ENCODE data around the gene NMBR. TPM values are rescaled to one million over a fixed set of nuclear protein-coding genes. Genes with fewer than 3 reads are reported as not detected.

The NMBR gene
- total and polyA plus RNA-seq, 2 of the 8 experiments (the other 6 are each of a cell fraction or from before 2014, with no cell fraction given) = 0.08 TPM; not detected in 1

DNA sequence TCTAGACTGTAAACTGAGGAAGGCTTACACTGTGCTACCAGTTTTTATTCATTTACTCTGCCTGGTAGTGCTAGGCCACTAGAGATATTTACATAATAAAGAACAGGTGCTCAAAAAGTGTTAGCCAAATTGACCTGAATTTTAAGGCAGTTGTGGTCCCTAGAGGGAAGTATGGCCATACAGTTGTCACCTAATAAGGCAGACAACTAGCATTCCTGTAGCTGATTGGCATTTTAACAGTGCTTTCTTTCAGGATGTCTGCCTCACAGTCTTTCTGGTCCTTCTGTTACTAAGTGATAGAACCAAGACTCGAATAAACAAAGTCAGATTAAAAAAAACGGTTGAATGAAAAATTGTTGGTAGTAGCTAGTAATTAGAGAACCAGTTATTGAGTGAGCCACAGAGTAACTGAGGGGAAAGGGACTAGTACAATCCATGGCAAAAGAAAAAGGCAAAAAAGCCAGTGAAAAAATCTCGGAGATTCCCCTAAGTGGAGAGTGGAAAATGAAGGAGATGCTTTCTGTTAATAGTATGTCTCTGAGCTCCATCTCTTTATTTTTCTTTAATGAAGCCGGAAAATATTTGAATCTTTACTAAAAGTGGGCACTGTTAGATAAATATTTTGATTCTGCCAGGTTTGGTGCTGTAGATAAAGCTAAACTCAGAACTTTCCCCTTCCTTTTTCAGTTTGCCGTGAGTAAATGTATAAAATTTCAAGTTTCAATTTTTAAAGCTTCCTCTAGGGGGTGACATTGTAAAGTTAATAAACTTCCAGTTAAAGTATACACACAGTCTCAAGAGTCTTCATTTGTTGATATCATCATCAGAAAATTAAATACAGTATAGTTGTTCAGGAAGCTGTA, 9.2 kb upstream of the NMBR start:
- H3K14ac ChIP-seq (ENCODE audit: insufficient read length) = no peak overlapping the region
- H3K4ac ChIP-seq (replicated peaks; ENCODE audit: insufficient read length, low read depth, low read length) = no peak overlapping the region
- no peak overlapping the region for H2BK12ac ChIP-seq (ENCODE audit: low read depth, low read length)
- no peak overlapping the region for H2BK5ac ChIP-seq (ENCODE audit: low read depth, low read length)
- H3K56ac ChIP-seq (replicated peaks; ENCODE audit: insufficient read length, low read depth, low read length) = no peak overlapping the region
- 57% methylated on average over 5 of the region's 5 CpGs; no CpG with 5 or more reads in 1 of the 2 experiments for WGBS, 2 experiments (ENCODE audit: extremely low coverage in 1 of 2, insufficient coverage in 1 of 2, insufficient read length in 1 of 2, insufficient replicate concordance in 2 of 2, low coverage in 1 of 2, low lambda C conversion rate in 2 of 2, missing lambda C conversion rate in 1 of 2)
- H3K4me1 ChIP-seq (replicated peaks in 1 of 4; ENCODE audit: control insufficient read depth in 3 of 4, insufficient read depth in 4 of 4, low read length in 3 of 4) = peaks cover 0 to 6% (median 1%) of the 10 kb centered on the region in 4 experiments; a peak in 3 of 7 replicates
- H3K18ac ChIP-seq (ENCODE audit: extremely low read depth, low read length) = no peak overlapping the region
- no peaks in the 10 kb centered on the region for H3K36me3 ChIP-seq (ENCODE audit: control insufficient read depth in 2 of 4, insufficient read depth in 4 of 4, low read length in 3 of 4)
- H3K4me2 ChIP-seq (ENCODE audit: insufficient read depth in 1 of 2, low read depth in 2 of 2, low read length in 2 of 2) = peak overlapping the region; percentile 48 to 49; a peak in 3 of 4 replicates
- peak overlapping the region in 1 of 4 experiments; percentile 20; a peak in 1 of 8 replicates for H3K4me3 ChIP-seq (ENCODE audit: extremely low read depth in 1 of 4, insufficient read depth in 2 of 4, low read depth in 3 of 4, low read length in 4 of 4)
- H4K8ac ChIP-seq (ENCODE audit: extremely low read depth, insufficient read depth, low read length) = no peak overlapping the region
- no peak overlapping the region for H2AK5ac ChIP-seq (ENCODE audit: low read depth, low read length)
- no peaks in the 10 kb centered on the region for H3K79me1 ChIP-seq (ENCODE audit: low read depth, low read length)
- no peak overlapping the region for H3K27ac ChIP-seq (ENCODE audit: low read depth, low read length)
- ChIA-PET CTCF (ENCODE audit: partially characterized antibody) (interaction anchor here (0.6 to 4.8 kb wide), 26 partner anchors 8 to 568 kb away, joined by 3 to 47 read pairs (median 4); partner anchors contain the start of genes NMBR and VTA1), POLR2A (ENCODE audit: partially characterized antibody) (no interaction called here)
- no peak overlapping the region for H2BK20ac ChIP-seq (ENCODE audit: low read length)
- no peak overlapping the region for H2BK15ac ChIP-seq (ENCODE audit: low read length)
- no peaks in the 10 kb centered on the region for H3K9me3 ChIP-seq (ENCODE audit: insufficient read depth in 2 of 2, low read depth in 1 of 2, low read length in 1 of 2)
- peaks cover 0 to 90% of the 10 kb centered on the region in 2 experiments for H3K79me2 ChIP-seq (ENCODE audit: control insufficient read depth in 1 of 2, insufficient read depth in 2 of 2, low read length in 2 of 2)
- H4K91ac ChIP-seq (replicated peaks; ENCODE audit: insufficient read length, low read length) = no peak overlapping the region
- no peak overlapping the region for H4K5ac ChIP-seq (ENCODE audit: insufficient read length, low read depth, low read length)
- DNase-seq (ENCODE audit: low read depth in 1 of 2, low spot score in 2 of 2) (peak in 1 of 2 experiments; percentile 10), FAIRE-seq (peak; percentile 70)
- H3K23me2 ChIP-seq (ENCODE audit: low read depth, low read length) = no peaks in the 10 kb centered on the region
- H2AFZ ChIP-seq (ENCODE audit: low read length) = no peak overlapping the region
- no peaks in the 10 kb centered on the region for H3K27me3 ChIP-seq (replicated peaks in 1 of 4; ENCODE audit: control insufficient read depth in 3 of 4, extremely low read depth in 1 of 4, insufficient read depth in 3 of 4, low read length in 3 of 4)
- no peak overlapping the region for H3K23ac ChIP-seq (ENCODE audit: insufficient read length)
- no peak overlapping the region for H2BK120ac ChIP-seq (replicated peaks; ENCODE audit: low read depth, low read length)
- H3K9ac ChIP-seq (replicated peaks in 1 of 4; ENCODE audit: extremely low read depth in 1 of 4, low read depth in 3 of 4, low read length in 3 of 4) = no peak overlapping the region; a peak in 1 of 7 replicates
- H4K20me1 ChIP-seq (replicated peaks in 1 of 2; ENCODE audit: control insufficient read depth in 1 of 2, insufficient read depth in 2 of 2, low read length in 2 of 2) = peaks cover 0 to 3% of the 10 kb centered on the region in 2 experiments
- TF ChIP-seq RAD21 (IDR thresholded peaks at IDR 0.05 in 1 of 2, conservative IDR thresholded peaks at IDR 0.05 in 1 of 2; ENCODE audit: low read depth in 2 of 2, low read length in 2 of 2) (peak in 1 of 2 experiments; percentile 28; a peak in 3 of 4 replicates), EZH2 (IDR thresholded peaks at IDR 0.05; ENCODE audit: low read depth, low read length, severe bottlenecking) (no peak), RBBP5 (IDR thresholded peaks at IDR 0.05; ENCODE audit: borderline replicate concordance, low read depth, low read length) (no peak), SRF (IDR thresholded peaks at IDR 0.05; ENCODE audit: low read depth, low read length) (peak; percentile 82), POU5F1 (IDR thresholded peaks at IDR 0.05; ENCODE audit: low read depth, low read length) (no peak), TEAD4 (IDR thresholded peaks at IDR 0.05; ENCODE audit: low read depth, low read length) (peak; percentile 37; the same call in 1 of the 2 replicates)
- TF ChIP-seq, protein P1, sequence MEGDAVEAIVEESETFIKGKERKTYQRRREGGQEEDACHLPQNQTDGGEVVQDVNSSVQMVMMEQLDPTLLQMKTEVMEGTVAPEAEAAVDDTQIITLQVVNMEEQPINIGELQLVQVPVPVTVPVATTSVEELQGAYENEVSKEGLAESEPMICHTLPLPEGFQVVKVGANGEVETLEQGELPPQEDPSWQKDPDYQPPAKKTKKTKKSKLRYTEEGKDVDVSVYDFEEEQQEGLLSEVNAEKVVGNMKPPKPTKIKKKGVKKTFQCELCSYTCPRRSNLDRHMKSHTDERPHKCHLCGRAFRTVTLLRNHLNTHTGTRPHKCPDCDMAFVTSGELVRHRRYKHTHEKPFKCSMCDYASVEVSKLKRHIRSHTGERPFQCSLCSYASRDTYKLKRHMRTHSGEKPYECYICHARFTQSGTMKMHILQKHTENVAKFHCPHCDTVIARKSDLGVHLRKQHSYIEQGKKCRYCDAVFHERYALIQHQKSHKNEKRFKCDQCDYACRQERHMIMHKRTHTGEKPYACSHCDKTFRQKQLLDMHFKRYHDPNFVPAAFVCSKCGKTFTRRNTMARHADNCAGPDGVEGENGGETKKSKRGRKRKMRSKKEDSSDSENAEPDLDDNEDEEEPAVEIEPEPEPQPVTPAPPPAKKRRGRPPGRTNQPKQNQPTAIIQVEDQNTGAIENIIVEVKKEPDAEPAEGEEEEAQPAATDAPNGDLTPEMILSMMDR (IDR thresholded peaks at IDR 0.05; ENCODE audit: control extremely low read depth in 1 of 3, insufficient read depth in 1 of 3, low read depth in 1 of 3, low read length in 3 of 3) = peak in 2 of 3 experiments; percentile 16 to 20; a peak in 2 of 4 replicates

Data from H1 (cell line).